Measurements from ENCODE around the gene KLF16. TPM values are rescaled to one million over a fixed set of nuclear protein-coding genes. Genes with fewer than 3 reads are reported as not detected.

KLF16 gene
- total and polyA plus RNA-seq, 10 of the 15 experiments (the other 5 are each of a cell fraction or from before 2014, with no cell fraction given): 0.03 to 41.2 (median 2.6) TPM

DNA sequence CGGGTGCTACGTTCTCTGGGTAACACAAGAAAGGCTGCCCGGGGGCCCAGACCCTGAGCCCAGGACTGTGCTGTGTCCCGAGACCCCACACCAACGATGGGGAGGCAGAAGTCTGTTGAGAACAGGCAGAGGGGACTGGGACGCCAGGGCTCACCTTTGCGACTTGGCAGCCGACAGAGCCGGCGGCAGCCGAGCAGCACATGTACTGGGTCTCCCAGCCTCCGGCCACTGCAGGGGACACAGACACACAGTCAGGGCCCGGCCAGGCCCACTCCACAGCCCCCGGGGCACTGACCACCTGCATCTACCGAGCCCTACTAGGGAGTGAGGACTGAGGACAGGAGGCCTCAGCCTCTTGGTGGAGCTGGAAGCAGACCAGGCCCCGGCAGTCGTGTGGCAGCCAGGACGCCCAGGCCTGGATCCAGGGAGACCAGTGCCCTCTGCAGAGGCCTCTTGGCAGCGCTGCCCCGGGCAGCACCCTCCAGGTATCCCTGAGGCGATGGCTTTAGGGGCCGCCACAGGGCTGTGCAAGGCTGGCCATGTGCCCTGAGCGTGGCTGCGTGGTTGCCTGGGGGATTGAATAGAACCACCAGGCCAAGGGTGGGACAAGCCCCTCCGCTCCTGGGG, 45.7 kb downstream of the KLF16 start:
- Histone ChIP-seq H3K9me3 (replicated peaks; ENCODE audit: control insufficient read depth, insufficient read depth, low read length) (no peaks in the 10 kb centered on the region), H3K4me2 (ENCODE audit: control insufficient read depth, insufficient read depth) (no peak overlapping the region), H3K79me2 (ENCODE audit: control insufficient read depth, insufficient read depth, low read length) (no peaks in the 10 kb centered on the region), H3K27ac (ENCODE audit: control insufficient read depth, insufficient read depth) (no peak overlapping the region), H2AFZ (ENCODE audit: control insufficient read depth, low read depth, low read length) (no peak overlapping the region), H3K4me3 (no peak overlapping the region), H3K4me1 (ENCODE audit: control insufficient read depth, insufficient read depth, low read length) (peaks cover 3% of the 10 kb centered on the region; the same call in 1 of the 2 replicates), H3K36me3 (ENCODE audit: control insufficient read depth in 2 of 2, insufficient read depth in 2 of 2, low read length in 1 of 2) (peaks cover 6 to 36% of the 10 kb centered on the region in 2 experiments; a peak in 3 of 4 replicates), H3K27me3 (replicated peaks in 1 of 2; ENCODE audit: control insufficient read depth in 2 of 2, insufficient read depth in 2 of 2, low read length in 1 of 2) (no peaks in the 10 kb centered on the region), H4K20me1 (ENCODE audit: control insufficient read depth, insufficient read depth) (no peaks in the 10 kb centered on the region), H3K9ac (ENCODE audit: control insufficient read depth, insufficient read depth, low read length) (no peak overlapping the region)
- SMC1A ChIA-PET (ENCODE audit: uncharacterized antibody, unreplicated experiment): no interaction called here
- no peak for DNase-seq (ENCODE audit: low read depth, low spot score)
- POLR2A ChIA-PET: no interaction called here
- no peak for FAIRE-seq
- RAD21 ChIA-PET (ENCODE audit: unreplicated experiment): no interaction called here
- CTCF ChIA-PET: no interaction called here
- intact Hi-C loops (cut with micrococcal nuclease; ENCODE audit: unreplicated experiment): no loop called here
- in situ Hi-C loops (cut with MboI): no loop called here
- no peak for ATAC-seq
- 98% methylated on average over 23 of the region's 25 CpGs for WGBS (ENCODE audit: insufficient coverage, insufficient replicate concordance, low lambda C conversion rate, missing lambda C conversion rate)
- no peak for TF ChIP-seq GATAD2B (conservative IDR thresholded peaks at IDR 0.05; ENCODE audit: low read depth)
- TF ChIP-seq TCF3 (IDR thresholded peaks at IDR 0.05; ENCODE audit: borderline replicate concordance, insufficient read depth, low read depth, low read length): no peak
- no peak for TF ChIP-seq NR2C2 (IDR thresholded peaks at IDR 0.05; ENCODE audit: borderline replicate concordance, control insufficient read depth, insufficient read length, low read depth)
- TF ChIP-seq, protein P1, sequence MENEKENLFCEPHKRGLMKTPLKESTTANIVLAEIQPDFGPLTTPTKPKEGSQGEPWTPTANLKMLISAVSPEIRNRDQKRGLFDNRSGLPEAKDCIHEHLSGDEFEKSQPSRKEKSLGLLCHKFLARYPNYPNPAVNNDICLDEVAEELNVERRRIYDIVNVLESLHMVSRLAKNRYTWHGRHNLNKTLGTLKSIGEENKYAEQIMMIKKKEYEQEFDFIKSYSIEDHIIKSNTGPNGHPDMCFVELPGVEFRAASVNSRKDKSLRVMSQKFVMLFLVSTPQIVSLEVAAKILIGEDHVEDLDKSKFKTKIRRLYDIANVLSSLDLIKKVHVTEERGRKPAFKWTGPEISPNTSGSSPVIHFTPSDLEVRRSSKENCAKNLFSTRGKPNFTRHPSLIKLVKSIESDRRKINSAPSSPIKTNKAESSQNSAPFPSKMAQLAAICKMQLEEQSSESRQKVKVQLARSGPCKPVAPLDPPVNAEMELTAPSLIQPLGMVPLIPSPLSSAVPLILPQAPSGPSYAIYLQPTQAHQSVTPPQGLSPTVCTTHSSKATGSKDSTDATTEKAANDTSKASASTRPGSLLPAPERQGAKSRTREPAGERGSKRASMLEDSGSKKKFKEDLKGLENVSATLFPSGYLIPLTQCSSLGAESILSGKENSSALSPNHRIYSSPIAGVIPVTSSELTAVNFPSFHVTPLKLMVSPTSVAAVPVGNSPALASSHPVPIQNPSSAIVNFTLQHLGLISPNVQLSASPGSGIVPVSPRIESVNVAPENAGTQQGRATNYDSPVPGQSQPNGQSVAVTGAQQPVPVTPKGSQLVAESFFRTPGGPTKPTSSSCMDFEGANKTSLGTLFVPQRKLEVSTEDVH (IDR thresholded peaks at IDR 0.05; ENCODE audit: low read depth, partially characterized antibody): no peak
- TF ChIP-seq CBFB (IDR thresholded peaks at IDR 0.05; ENCODE audit: low read depth): no peak
- TF ChIP-seq, protein P2, sequence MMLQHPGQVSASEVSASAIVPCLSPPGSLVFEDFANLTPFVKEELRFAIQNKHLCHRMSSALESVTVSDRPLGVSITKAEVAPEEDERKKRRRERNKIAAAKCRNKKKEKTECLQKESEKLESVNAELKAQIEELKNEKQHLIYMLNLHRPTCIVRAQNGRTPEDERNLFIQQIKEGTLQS (IDR thresholded peaks at IDR 0.05; ENCODE audit: borderline replicate concordance, extremely low read depth, low read depth, low read length): no peak
- TF ChIP-seq HDGF (IDR thresholded peaks at IDR 0.05): no peak
- no peak for TF ChIP-seq RELA (IDR thresholded peaks at IDR 0.05; ENCODE audit: borderline replicate concordance, partially characterized antibody)
- no peak for TF ChIP-seq CBX5 (IDR thresholded peaks at IDR 0.05; ENCODE audit: low read depth)
- TF ChIP-seq SREBF2 (IDR thresholded peaks at IDR 0.05; ENCODE audit: low read length): no peak
- no peak for TF ChIP-seq FOS (IDR thresholded peaks at IDR 0.05; ENCODE audit: borderline replicate concordance, extremely low read depth, insufficient read length)
- TF ChIP-seq RCOR1 (conservative IDR thresholded peaks at IDR 0.05; ENCODE audit: low read depth, low read length): no peak
- TF ChIP-seq, protein P3, sequence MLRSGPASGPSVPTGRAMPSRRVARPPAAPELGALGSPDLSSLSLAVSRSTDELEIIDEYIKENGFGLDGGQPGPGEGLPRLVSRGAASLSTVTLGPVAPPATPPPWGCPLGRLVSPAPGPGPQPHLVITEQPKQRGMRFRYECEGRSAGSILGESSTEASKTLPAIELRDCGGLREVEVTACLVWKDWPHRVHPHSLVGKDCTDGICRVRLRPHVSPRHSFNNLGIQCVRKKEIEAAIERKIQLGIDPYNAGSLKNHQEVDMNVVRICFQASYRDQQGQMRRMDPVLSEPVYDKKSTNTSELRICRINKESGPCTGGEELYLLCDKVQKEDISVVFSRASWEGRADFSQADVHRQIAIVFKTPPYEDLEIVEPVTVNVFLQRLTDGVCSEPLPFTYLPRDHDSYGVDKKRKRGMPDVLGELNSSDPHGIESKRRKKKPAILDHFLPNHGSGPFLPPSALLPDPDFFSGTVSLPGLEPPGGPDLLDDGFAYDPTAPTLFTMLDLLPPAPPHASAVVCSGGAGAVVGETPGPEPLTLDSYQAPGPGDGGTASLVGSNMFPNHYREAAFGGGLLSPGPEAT (IDR thresholded peaks at IDR 0.05; ENCODE audit: low read depth): no peak
- no peak for TF ChIP-seq ZNF207 (IDR thresholded peaks at IDR 0.05; ENCODE audit: borderline replicate concordance)
- TF ChIP-seq ZNF622 (IDR thresholded peaks at IDR 0.05): no peak
- TF ChIP-seq, protein P4, sequence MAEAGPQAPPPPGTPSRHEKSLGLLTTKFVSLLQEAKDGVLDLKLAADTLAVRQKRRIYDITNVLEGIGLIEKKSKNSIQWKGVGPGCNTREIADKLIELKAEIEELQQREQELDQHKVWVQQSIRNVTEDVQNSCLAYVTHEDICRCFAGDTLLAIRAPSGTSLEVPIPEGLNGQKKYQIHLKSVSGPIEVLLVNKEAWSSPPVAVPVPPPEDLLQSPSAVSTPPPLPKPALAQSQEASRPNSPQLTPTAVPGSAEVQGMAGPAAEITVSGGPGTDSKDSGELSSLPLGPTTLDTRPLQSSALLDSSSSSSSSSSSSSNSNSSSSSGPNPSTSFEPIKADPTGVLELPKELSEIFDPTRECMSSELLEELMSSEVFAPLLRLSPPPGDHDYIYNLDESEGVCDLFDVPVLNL (IDR thresholded peaks at IDR 0.05; ENCODE audit: low read depth, low read length): no peak
- TF ChIP-seq TAF1 (IDR thresholded peaks at IDR 0.05; ENCODE audit: borderline replicate concordance, low read depth, low read length): no peak
- no peak for TF ChIP-seq IKZF2 (IDR thresholded peaks at IDR 0.05)
- no TSS peak for BruUV-seq (replicated peaks)
